ENCODE data around the gene ANKRD11.
"Not testable (repeated sequence)": the region's sequence is repeated elsewhere in the genome, so short reads cannot be mapped to it uniquely, and the experiment has no call there.

Gene ANKRD11

GRCh38 chr16:89344846-89345611 lies 145.3 kb downstream of the ANKRD11 start:
- DNase-seq (ENCODE audit: low spot score), result no peak

GRCh38 chr16:89344458-89344834 lies 145.9 kb downstream of the ANKRD11 start:
- DNase-seq (ENCODE audit: low spot score), result no peak

GRCh38 chr16:89343501-89344457 lies 146.6 kb downstream of the ANKRD11 start:
- no peak for DNase-seq (ENCODE audit: low spot score)

- DNase-seq (ENCODE audit: low spot score), result no peak
Observed at GRCh38 chr16:89341697-89342694, 148.4 kb downstream of the ANKRD11 start.

GRCh38 chr16:89341279-89341678 lies 149.1 kb downstream of the ANKRD11 start:
- DNase-seq (ENCODE audit: low spot score), result no peak

GRCh38 chr16:89338863-89339262 lies 151.5 kb downstream of the ANKRD11 start:
- no peak for DNase-seq (ENCODE audit: low spot score)

- no peak for DNase-seq (ENCODE audit: low spot score)
Observed at GRCh38 chr16:89337965-89338364, 152.4 kb downstream of the ANKRD11 start.

- no peak for DNase-seq (ENCODE audit: low spot score)
Observed at GRCh38 chr16:89335803-89336485, 154.4 kb downstream of the ANKRD11 start.

- DNase-seq (ENCODE audit: low spot score), result no peak
Observed at GRCh38 chr16:89334988-89335802, 155.2 kb downstream of the ANKRD11 start.

- no peak for DNase-seq (ENCODE audit: low spot score)
Observed at GRCh38 chr16:89334461-89334860, 155.9 kb downstream of the ANKRD11 start.

- no peak for DNase-seq (ENCODE audit: low spot score)
Observed at GRCh38 chr16:89334050-89334449, 156.3 kb downstream of the ANKRD11 start.

- peak; percentile 73 for DNase-seq (ENCODE audit: low spot score)
Observed at GRCh38 chr16:89333401-89334001, 156.9 kb downstream of the ANKRD11 start.

- DNase-seq (ENCODE audit: low spot score), result no peak
Observed at GRCh38 chr16:89332902-89333245, 157.5 kb downstream of the ANKRD11 start.

- DNase-seq (ENCODE audit: low spot score), result no peak
Observed at GRCh38 chr16:89332243-89332901, 158.0 kb downstream of the ANKRD11 start.

- no peak for DNase-seq (ENCODE audit: low spot score)
Observed at GRCh38 chr16:89331371-89332109, 158.8 kb downstream of the ANKRD11 start.

- no peak for DNase-seq (ENCODE audit: low spot score)
Observed at GRCh38 chr16:89330177-89330856, 160.0 kb downstream of the ANKRD11 start.

GRCh38 chr16:89329830-89330176 lies 160.6 kb downstream of the ANKRD11 start:
- DNase-seq (ENCODE audit: low spot score), result not testable (repeated sequence)

Data from hematopoietic multipotent progenitor cell treated with erythropoietin and hydrocortisone succinate and interleukin-3 and kit ligand, for 17 days (in vitro differentiated cells).